Measurements from ENCODE around the gene DERL3. TPM values are rescaled to one million over a fixed set of nuclear protein-coding genes. Genes with fewer than 3 reads are reported as not detected.

DERL3 gene
- total and polyA plus RNA-seq, 12 donors, result 0.36 to 4.3 (median 2.6) TPM; not detected in 1

GRCh38 chr22:23796461-23796860 lies 42.3 kb downstream of the DERL3 start:
- Histone ChIP-seq H3K36me3 (replicated peaks in 1 of 2) (peaks cover 0 to 77% of the 10 kb centered on the region in 2 donors), H3K4me1 (replicated peaks in 1 of 2) (peaks cover 7% of the 10 kb centered on the region in 2 donors), H3K27me3 (no peaks in the 10 kb centered on the region), H3K4me3 (no peak overlapping the region), H3K9me3 (replicated peaks in 1 of 3) (no peaks in the 10 kb centered on the region), H3K27ac (no peak overlapping the region)
- intact Hi-C loops (cut with DNase I), result no loop called here
- TF ChIP-seq CTCF (IDR thresholded peaks at IDR 0.05), result no peak
- TF ChIP-seq POLR2A (IDR thresholded peaks at IDR 0.05), result no peak
- WGBS, 4 donors, result 71 to 88% (median 80%) methylated on average over 4 to 5 of the region's 5 CpGs
- no peak for DNase-seq

- peaks cover 33 to 39% of the 10 kb centered on the region in 2 donors for H3K4me1 ChIP-seq (replicated peaks in 1 of 2)
- DNase-seq, result no peak
- H3K27me3 ChIP-seq, result no peaks in the 10 kb centered on the region
- 76 to 86% (median 81%) methylated on average over 8 of the region's 8 CpGs for whole genome bisulfite sequencing, 4 donors
- TF ChIP-seq POLR2A (IDR thresholded peaks at IDR 0.05) (no peak), CTCF (IDR thresholded peaks at IDR 0.05) (no peak)
- H3K9me3 ChIP-seq (replicated peaks in 1 of 3), result no peaks in the 10 kb centered on the region
- intact Hi-C loops (cut with DNase I), result no loop called here
- peaks cover 0 to 51% of the 10 kb centered on the region in 2 donors for H3K36me3 ChIP-seq (replicated peaks in 1 of 2)
- H3K4me3 ChIP-seq, result no peak overlapping the region
- H3K27ac ChIP-seq, result no peak overlapping the region
Observed at GRCh38 chr22:23793326-23793725, 45.5 kb downstream of the DERL3 start.

GRCh38 chr22:23791738-23792645 lies 46.8 kb downstream of the DERL3 start:
- Histone ChIP-seq H3K4me3 (no peak overlapping the region), H3K4me1 (replicated peaks in 1 of 2) (peaks cover 41 to 48% of the 10 kb centered on the region in 2 donors), H3K27me3 (no peaks in the 10 kb centered on the region), H3K9me3 (replicated peaks in 1 of 3) (no peaks in the 10 kb centered on the region), H3K27ac (peak overlapping the region in 4 of 5 donors; percentile 7 to 67 (median 54)), H3K36me3 (replicated peaks in 1 of 2) (peaks cover 0 to 45% of the 10 kb centered on the region in 2 donors)
- no peak for TF ChIP-seq CTCF (IDR thresholded peaks at IDR 0.05)
- no peak for TF ChIP-seq POLR2A (IDR thresholded peaks at IDR 0.05)
- intact Hi-C loops (cut with DNase I), result no loop called here
- DNase-seq, result no peak
- 80 to 85% (median 82%) methylated on average over 23 to 25 of the region's 25 CpGs for WGBS, 4 donors

- H3K4me1 ChIP-seq (replicated peaks in 1 of 2), result peaks cover 46 to 55% of the 10 kb centered on the region in 2 donors
- peak overlapping the region in 4 of 5 donors; percentile 7 to 67 (median 54) for H3K27ac ChIP-seq
Observed at GRCh38 chr22:23790819-23791737, 47.7 kb downstream of the DERL3 start.

More at GRCh38 chr22:23790819-23791737, 47.7 kb downstream of the DERL3 start:
- intact Hi-C loops (cut with DNase I), result no loop called here
- H3K36me3 ChIP-seq (replicated peaks in 1 of 2), result peaks cover 0 to 38% of the 10 kb centered on the region in 2 donors
- H3K4me3 ChIP-seq, result no peak overlapping the region
- H3K27me3 ChIP-seq, result no peaks in the 10 kb centered on the region
- no peak for TF ChIP-seq POLR2A (IDR thresholded peaks at IDR 0.05)
- TF ChIP-seq CTCF (IDR thresholded peaks at IDR 0.05), result no peak
- peak in 1 of 7 donors; percentile 44 for DNase-seq
- WGBS, 4 donors, result 59 to 66% (median 62%) methylated on average over 10 to 11 of the region's 11 CpGs
- no peaks in the 10 kb centered on the region for H3K9me3 ChIP-seq (replicated peaks in 1 of 3)

All from adrenal gland (tissue), 12 donors.